PC-3 (cell line): ENCODE measurements around the gene EPHB1.

Experiments used
- CTCF ChIP-seq: fragments of 300-600 bp; sonication (generic); conservative IDR thresholded peaks from 2 replicates; pipeline ENCODE4 v1.5.1; 2017; ENCODE audit warnings: antibody characterized with exemption, low read depth, mild to moderate bottlenecking, low read length
- EZH2 ChIP-seq: fragments of 300-600 bp; sonication (generic); IDR thresholded peaks from one replicate; pipeline ENCODE4 v1.6.1; 2017; ENCODE audit warnings: antibody characterized with exemption, mild to moderate bottlenecking, low read length; ENCODE audit not compliant: unreplicated experiment
- EZH2phosphoT487 ChIP-seq: fragments of 300-600 bp; sonication (generic); IDR thresholded peaks from 2 replicates; pipeline ENCODE4 v1.6.1; 2018; ENCODE audit warnings: mild to moderate bottlenecking, antibody characterized with exemption, low read length, borderline replicate concordance

DNA sequence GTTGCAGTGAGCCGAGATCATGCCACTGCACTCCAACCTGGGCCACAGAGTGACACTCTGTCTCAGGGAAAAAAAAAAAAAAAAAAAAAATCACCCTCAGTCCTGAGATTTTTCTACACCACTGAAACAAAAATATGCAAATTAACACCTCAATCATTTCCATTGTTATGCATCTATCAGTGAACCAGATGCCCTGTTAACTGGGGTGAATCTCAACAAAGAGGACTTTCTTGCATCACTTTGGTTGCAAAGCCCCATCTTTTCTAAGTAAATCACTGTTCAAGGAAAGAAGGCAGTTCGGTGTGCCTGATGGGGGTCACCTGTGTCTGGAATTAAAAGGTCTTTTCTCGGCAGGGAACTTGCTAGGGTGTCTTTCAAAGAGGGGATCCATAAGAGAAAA lies 421.6 kb downstream of the EPHB1 start:
- TF ChIP-seq CTCF, result no peak
- TF ChIP-seq EZH2, result no peak
- TF ChIP-seq EZH2phosphoT487, result no peak
